H7 (cell line): ENCODE measurements around the gene ERC2. TPM values are rescaled to one million over a fixed set of nuclear protein-coding genes. Genes with fewer than 3 reads are reported as not detected.

Experiments
- DNase-seq: peaks from one replicate; pipeline ENCODE4 v3.0.0; 2012
- H3K27me3 ChIP-seq: 2 replicates; pipeline ENCODE4 v1.6.0; 2011; ENCODE audit warnings: mild to moderate bottlenecking, low read length; ENCODE audit not compliant: control insufficient read depth, insufficient read depth
- H3K36me3 ChIP-seq: replicated peaks from 2 replicates; pipeline ENCODE4 v1.5.1; 2011; ENCODE audit warnings: low read length; ENCODE audit not compliant: control insufficient read depth, insufficient read depth
- H3K4me3 ChIP-seq: 2 replicates; pipeline ENCODE4 v1.5.1; 2011; ENCODE audit warnings: low read depth, mild to moderate bottlenecking, control low read depth, low read length, moderate library complexity; ENCODE audit not compliant: insufficient read depth
- total RNA-seq: library from RNA; depleted of rRNA; stranded (reverse); fragments of >200 nt; shearing (Covaris generic); gene quantifications from 2 replicates; pipeline ENCODE4 v1.2.3, GENCODE V29; 2014

ERC2 gene
- total RNA-seq, 1 experiment from 2014 or later: 2.4 TPM

DNA sequence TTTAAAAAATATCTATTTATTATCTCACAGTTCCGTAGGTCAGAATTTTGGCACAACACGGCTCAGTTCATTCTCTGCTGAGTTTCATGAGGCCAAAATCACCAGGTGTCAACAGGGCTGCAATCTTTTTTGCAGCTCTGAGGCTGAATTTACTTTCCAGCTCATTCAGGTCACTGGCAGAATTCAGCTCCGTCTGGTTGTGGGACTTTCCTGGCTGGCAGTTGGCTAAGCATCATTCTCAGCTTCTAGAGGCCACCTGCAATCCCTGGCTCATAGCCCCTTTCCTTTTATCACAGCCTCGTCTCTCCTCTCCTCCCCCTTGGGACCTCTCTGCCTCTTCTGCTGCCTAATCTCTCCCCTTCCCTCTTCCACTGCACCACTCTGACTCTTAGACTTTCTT is 807.1 kb downstream of the ERC2 start:
- H3K36me3 ChIP-seq: no peaks in the 10 kb centered on the region
- no peak overlapping the region for H3K4me3 ChIP-seq
- H3K27me3 ChIP-seq: no peaks in the 10 kb centered on the region
- DNase-seq: no peak

DNA sequence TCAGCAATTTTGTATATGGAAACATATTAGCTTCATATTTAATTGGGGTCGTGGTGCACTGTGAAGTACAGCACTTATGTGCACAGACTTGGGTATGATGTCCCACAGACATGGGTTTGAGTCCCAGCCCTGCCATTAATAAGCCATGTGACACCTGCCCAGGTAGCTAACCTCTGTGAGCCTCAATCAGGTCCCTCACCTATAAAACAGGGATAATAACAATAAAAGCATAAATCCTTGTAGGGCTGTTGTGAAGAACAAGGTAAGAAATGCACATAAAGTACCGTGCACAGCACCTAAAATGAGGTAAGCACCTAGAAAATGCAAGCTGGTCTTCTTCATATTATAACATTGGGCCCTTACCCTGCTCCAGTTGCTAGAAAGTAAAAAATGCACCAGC is 807.6 kb downstream of the ERC2 start:
- Histone ChIP-seq H3K4me3 (no peak overlapping the region), H3K27me3 (no peaks in the 10 kb centered on the region), H3K36me3 (no peaks in the 10 kb centered on the region)
- DNase-seq: no peak

DNA sequence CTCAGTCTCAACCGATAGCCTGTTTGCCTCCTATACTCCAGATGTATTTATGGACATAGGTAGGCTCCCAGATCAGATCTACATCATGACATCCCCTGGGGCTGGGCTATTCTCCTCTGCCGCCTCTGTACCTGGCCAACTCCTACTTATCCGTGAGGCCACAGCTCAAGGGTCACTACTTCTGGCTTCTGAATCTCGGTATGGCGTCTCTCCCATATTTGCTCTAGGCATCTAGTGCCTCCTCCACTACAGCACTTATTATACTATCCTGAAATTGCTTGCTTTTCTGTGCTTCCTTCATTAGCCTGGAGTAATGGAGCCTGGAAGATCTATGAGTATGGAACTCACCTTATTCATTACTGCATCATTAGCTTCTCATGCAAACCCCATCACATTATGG is 808.6 kb downstream of the ERC2 start:
- Histone ChIP-seq H3K4me3 (no peak overlapping the region), H3K27me3 (no peaks in the 10 kb centered on the region), H3K36me3 (no peaks in the 10 kb centered on the region)
- no peak for DNase-seq

DNA sequence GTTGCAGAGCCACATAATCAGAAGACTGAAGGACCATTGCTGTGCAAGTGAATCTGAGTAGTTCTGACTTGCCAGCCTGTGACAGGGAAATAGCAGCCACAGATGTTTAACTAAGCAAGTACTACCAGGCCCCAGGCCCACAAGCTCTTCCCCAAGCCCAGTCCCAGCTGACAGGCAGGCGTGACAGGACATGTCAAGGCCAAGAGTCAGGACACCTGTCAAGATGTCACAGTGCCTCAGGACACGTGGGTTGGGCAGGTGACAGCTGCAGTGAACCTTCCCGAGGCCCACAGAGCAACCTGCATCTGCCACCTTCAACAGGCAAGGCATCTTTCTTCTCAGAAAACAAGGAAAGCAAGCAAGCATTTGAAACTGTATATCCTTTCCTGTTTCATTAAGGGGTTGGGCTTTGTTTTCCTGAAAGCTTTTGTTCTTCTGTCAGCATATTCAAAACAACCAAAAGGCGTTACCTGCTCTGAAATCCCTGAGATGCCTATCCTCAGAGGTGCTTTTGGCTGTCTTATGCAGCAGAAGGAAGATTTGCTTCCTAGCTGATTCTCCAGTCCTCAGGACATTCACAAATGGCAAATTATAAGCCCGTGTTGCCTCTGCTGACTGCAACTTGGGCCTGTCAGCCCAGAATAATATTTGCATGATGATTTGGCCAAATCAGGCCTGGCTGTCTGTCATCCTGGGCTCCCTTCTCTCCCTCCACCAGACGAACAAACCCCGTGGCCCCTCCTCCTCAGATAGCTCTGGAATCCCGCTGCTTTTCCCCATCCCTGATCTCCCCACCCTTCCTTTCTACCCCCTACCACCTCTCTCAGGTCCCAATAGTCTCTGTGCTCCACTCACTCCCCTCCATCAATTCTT is 809.3 kb downstream of the ERC2 start:
- Histone ChIP-seq H3K36me3 (no peaks in the 10 kb centered on the region), H3K27me3 (no peaks in the 10 kb centered on the region), H3K4me3 (no peak overlapping the region)
- peak; percentile 14 for DNase-seq

DNA sequence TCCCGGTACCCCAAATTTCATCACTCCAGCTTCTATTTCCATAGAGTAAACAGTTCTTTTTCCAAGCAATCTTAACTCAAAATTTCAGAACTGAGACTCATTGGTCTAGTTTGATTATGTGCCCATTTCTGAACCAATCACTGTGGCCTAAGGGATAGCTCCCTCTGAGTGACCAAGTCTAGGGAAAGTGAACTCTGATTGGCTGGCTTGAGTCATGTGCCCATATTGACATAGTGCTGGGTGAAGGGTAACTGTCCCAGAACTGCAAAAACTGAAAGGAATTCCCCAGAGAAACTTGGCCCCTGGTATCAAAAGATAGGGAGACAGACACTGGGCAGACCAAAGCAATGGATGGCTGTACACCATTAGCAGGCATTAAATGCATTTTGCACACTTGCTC is 810.0 kb downstream of the ERC2 start:
- no peaks in the 10 kb centered on the region for H3K27me3 ChIP-seq
- no peaks in the 10 kb centered on the region for H3K36me3 ChIP-seq

DNA sequence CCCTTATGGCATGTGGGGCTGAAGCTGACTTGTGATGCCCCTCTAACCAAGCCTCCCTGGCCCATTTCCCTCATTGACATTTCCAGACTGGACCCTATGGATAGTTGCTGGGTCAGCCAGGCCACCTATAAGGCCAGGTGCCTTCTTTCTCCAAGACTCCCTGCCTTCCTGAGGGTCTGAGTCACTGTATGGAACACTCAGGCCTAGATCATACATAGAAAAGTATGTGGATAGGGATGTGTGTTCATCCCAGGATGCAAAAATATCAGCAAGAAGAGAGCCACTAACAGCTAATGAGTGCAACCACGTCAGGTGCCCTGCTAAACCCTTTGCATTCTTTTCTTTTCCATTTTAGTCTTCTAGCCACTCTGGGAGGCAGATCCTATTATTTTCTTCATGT is 812.7 kb downstream of the ERC2 start:
- no peak overlapping the region for H3K4me3 ChIP-seq
- H3K27me3 ChIP-seq: no peaks in the 10 kb centered on the region
- no peak for DNase-seq
- H3K36me3 ChIP-seq: no peaks in the 10 kb centered on the region

More for the DNA sequence above, 810.0 kb downstream of the ERC2 start:
- H3K4me3 ChIP-seq: no peak overlapping the region
- DNase-seq: no peak

DNA sequence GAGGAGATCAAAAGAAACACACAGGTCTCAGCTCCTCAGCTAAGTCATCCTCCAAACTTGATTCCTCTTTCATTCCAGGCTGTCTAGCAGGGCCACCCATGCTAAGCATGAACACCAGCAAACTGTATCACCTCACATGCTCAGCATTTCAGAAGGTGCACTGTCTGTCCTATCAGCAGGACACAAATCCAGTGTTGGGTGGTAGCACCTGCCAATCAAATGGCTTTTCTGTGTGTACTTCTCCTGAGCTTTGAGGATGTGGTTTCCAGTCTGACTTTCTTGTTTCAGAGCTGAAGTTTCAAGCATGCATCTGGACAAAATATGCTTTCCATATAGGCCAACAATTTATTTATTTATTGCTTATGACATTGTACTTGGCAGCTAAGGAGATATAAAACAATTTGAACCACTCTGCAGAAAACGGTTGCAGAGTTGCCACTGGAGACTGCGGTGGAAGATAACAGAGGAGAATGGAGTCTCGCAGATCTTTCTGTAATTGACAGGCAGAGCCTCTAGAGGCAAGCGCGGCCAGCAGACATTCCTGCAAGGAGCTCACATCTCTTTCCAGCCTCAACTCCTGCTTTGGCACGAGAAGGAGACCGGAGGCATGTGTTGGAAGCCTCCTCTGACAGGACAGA is 814.0 kb downstream of the ERC2 start:
- DNase-seq: no peak
- no peak overlapping the region for H3K4me3 ChIP-seq
- no peaks in the 10 kb centered on the region for H3K27me3 ChIP-seq
- no peaks in the 10 kb centered on the region for H3K36me3 ChIP-seq

DNA sequence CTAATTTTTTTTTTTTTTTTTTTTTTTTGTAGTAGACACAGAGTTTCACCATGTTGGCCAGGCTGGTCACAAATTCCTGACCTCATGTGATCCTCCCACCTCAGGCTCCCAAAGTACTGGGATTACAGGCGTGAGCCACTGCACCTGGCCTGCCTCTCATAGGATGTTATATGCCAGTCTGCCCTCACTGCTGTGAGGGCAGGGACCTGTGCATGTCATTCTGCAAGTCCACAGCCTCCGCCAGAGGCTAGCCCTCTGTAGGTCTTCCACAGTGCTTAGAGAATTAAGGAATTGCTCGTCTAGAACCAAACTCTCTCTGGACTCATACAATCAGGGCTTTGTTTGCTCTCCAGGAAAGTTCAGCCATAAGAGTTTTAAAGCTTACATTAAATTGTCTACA is 817.3 kb downstream of the ERC2 start:
- no peak overlapping the region for H3K4me3 ChIP-seq
- no peak for DNase-seq
- H3K27me3 ChIP-seq: no peaks in the 10 kb centered on the region
- H3K36me3 ChIP-seq: no peaks in the 10 kb centered on the region

DNA sequence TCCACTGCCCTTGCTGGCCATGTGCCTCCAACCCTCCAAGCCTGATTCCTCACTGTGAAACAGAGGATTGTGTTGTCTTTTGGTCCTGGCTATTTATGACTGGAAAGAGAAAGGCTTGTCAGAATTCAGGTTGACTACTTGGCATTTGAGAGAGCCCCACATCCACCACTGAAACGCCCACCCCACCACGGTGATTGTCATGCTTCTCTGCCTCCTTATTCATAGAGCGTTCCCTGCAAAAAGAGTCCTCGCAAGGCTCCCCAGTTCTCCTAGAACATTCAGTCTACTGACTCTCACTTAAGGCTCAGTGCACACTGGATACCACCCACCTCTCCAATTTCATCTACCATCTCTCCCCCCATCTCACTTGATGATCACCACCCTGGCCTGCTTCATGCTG is 818.3 kb downstream of the ERC2 start:
- no peak for DNase-seq
- no peaks in the 10 kb centered on the region for H3K36me3 ChIP-seq
- H3K4me3 ChIP-seq: no peak overlapping the region
- no peaks in the 10 kb centered on the region for H3K27me3 ChIP-seq

DNA sequence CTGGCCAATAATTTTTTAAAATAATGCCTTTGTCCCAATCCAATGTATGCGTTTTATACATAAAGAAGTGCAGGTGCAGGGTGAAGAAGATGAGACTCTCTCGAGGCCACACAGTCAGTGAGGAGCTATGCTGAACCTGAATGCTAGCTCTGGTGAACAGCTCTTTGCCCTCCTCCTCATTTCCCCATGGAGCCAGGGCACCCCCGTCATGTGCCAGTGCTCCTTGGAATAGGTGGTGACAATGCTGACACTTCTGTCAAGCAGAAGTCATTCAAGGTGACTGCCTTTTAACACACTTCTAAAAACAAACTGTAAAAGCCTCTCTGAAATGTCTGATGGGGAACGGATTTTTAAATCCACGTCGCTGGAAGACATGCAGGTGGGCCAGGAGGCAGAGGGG is 818.7 kb downstream of the ERC2 start:
- Histone ChIP-seq H3K27me3 (no peaks in the 10 kb centered on the region), H3K4me3 (no peak overlapping the region), H3K36me3 (no peaks in the 10 kb centered on the region)
- DNase-seq: peak; percentile 36

DNA sequence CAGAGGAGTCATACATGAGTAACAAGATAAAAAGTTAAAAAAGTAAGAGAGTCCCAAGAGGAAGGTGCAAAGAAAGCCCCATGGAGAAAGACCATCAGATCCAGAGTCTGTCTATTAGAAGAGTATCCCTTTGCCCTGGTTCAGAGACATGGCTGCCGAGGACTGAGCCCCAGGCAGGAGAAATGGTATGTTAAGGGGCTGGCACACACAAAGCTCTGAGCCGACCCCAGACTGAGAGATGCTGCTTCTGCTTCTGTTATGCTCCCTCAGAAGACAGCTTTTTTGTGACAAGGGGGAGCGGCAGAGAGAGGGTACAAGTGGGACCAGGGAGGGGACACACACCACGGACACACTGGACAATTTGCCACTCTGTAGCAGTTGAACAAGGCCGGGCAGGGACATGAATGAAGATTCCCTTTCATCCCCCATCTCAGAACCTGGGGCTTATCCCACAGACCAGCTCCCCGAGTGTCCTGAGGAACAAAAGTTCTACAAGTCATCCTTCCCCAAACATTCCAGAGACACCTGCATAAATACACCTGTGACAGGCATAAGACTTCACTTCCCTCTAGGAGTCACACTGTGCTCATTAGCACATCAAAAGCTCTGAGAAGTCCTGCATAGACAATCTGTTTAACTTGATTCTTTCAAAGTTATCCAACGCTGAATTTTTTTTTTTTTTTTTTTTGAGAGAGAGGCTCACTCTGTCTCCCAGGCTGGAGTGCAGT is 819.5 kb downstream of the ERC2 start:
- no peaks in the 10 kb centered on the region for H3K27me3 ChIP-seq
- no peak overlapping the region for H3K4me3 ChIP-seq
- peak; percentile 88 for DNase-seq
- H3K36me3 ChIP-seq: no peaks in the 10 kb centered on the region

DNA sequence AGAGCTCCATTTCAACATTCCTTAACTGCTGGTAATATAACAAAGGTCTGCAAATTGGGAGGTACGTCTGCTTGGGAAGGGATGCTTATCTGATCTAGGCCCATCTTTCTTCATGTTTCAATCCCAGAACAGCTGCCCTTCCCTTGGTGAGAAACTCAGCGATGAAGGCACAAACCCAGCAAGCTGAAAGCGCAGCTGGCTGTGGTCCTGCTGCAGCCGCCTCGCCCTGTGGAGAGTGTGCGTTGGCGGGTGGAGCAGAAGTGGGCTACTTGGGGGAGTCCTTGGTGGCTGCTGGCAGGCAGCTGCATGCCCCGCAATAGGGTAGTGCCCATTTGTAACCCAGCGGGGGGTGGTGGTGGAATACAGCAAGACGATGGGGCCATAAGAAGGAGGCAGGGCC is 820.6 kb downstream of the ERC2 start:
- peak; percentile 25 for DNase-seq

DNA sequence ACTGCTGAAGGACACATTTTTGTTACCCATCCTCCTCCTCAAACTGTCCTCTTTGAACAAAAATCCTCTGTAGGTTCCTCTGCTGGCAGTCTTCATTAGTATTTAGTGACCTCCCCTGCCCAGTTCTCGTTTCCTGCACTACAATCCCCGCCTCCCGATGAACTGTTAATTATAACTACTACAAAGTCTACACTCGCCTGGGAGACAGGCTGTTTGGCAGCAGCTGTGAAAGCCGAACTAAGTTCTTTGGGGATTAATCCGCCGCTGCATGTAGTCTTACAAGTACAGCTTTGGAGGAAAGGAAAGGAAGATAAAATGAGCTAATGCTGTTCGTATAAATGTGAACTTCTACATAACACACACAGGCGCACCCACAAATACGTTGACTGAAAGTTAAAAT is 821.2 kb downstream of the ERC2 start:
- DNase-seq: peak; percentile 33
- Histone ChIP-seq H3K36me3 (no peaks in the 10 kb centered on the region), H3K27me3 (no peaks in the 10 kb centered on the region), H3K4me3 (no peak overlapping the region)

More for the DNA sequence above, 820.6 kb downstream of the ERC2 start:
- H3K4me3 ChIP-seq: no peak overlapping the region
- H3K36me3 ChIP-seq: no peaks in the 10 kb centered on the region
- no peaks in the 10 kb centered on the region for H3K27me3 ChIP-seq

DNA sequence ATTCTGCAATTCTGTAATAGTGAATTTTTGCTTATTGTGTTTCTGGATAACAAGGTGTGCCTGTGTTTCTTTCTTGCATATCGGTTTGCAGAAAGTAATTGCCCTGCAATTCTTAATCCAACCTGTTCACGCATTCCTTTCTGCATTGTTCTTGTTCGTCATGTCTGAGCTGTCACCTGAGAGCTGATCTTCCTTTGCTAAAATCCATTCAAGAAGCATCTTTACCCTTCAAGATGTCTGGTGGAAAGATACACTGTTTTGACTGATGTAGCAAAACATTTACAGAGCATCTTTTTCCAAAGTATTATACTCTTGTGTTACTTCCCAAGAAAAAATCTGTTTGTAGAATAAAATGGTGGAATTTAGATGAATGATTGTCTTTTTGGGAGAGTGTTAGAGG is 822.1 kb downstream of the ERC2 start:
- H3K27me3 ChIP-seq: no peaks in the 10 kb centered on the region

DNA sequence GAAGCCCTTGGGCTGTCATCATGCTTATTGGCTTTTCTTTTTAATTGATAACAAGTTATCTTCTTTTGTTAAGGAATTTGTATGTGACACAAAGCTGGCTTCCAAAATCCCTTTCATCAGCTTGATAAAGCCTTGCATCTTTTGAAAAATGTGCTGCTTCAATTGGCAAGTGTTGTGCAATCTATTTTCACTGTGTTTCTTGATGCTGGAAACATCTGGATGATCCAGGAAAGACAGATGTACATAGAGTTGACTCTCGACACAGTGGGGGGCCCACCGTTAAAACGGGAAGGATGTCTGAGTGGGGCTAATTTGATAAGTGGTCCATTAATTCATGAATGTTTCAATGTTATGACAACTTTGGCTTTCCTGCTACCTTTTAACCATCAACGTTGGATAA is 822.8 kb downstream of the ERC2 start:
- DNase-seq: no peak
- no peak overlapping the region for H3K4me3 ChIP-seq
- H3K27me3 ChIP-seq: no peaks in the 10 kb centered on the region
- H3K36me3 ChIP-seq: no peaks in the 10 kb centered on the region

More for the DNA sequence above, 822.1 kb downstream of the ERC2 start:
- Histone ChIP-seq H3K36me3 (no peaks in the 10 kb centered on the region), H3K4me3 (no peak overlapping the region)
- peak; percentile 17 for DNase-seq
